ENCODE measurements around the gene PATJ.

GRCh38 chr1:61976566-61976965 lies 234.3 kb downstream of the PATJ start:
- TF ChIP-seq POLR2AphosphoS5 (IDR thresholded peaks at IDR 0.05) (no peak), CTCF (IDR thresholded peaks at IDR 0.05) (no peak), EP300 (IDR thresholded peaks at IDR 0.05) (no peak)
